GM19035 (cell line): ENCODE results near the gene DNAJB6.
A peak's percentile ranks its signal among the peaks of the same experiment; 100 is the strongest.

ENCODE experiments used
- ATAC-seq: cut with Tn5 transposase; IDR thresholded peaks from one replicate; pipeline ENCODE4 v1.9.1; 2021; ENCODE audit not compliant: unreplicated experiment

The DNAJB6 gene

GRCh38 chr7:157362729-157363128 lies 25.9 kb downstream of the DNAJB6 start:
- ATAC-seq: no peak

- ATAC-seq: no peak
These were observed 29.9 kb downstream of the DNAJB6 start for GRCh38 chr7:157366722-157367121.

DNA sequence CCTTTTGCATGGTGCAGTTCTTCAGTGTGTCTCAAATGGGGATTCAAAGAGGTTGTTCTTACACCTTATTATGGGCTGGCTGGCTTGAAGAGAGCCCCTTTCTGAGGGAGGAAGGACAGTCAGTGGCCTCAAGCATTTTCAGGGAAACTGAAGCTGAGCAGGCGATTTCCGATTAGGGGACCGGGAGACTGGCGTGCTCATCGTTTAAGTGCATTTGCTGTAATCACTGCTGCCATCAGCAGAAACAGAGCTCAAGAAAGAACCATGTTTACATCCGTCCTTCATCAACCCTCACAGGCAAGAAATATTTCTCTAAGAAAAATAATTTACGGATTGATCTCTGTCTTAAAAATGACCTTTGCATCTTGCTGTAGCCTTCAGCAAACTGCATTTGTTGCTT lies 32.2 kb downstream of the DNAJB6 start:
- no peak for ATAC-seq

GRCh38 chr7:157370742-157371141 lies 33.9 kb downstream of the DNAJB6 start:
- no peak for ATAC-seq

DNA sequence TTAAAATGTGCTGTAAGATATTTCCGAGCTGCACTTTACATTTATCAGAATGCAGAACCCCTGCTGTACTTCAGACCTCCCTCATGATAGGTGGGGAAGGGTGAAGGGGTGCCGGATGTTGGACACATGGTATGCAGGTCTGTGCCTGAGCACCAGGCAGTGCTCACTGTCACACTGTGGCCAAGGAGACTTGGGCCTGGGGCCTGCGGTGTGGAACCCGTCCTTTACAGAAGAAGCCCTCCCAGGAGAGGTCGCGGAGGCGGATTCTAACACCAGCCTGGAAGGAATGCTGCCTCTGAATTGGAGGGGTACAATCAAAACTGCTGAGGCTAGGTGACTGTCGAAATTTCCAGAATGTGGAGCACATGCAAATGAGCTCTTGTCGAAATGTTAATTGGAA lies 34.5 kb downstream of the DNAJB6 start:
- no peak for ATAC-seq

- ATAC-seq: no peak
These were observed 35.8 kb downstream of the DNAJB6 start for GRCh38 chr7:157372300-157373232.

DNA sequence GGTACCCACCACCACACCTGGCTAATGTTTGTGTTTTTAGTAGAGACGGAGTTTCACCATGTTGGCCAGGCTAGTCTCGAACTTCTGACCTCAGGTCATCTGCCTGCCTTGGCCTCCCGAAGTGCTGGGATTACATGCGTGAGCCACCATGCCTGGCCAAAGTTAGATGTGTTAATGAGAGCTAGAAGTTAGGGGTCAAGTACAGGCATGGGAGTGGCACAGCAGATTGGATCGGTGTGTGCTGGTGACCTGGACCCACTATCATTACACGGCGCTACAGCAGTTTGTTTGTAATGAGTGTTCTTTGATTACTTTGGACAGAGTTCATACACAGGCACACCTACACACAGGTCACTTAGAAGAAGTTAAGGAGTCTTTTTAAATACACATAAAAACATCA lies 36.7 kb downstream of the DNAJB6 start:
- no peak for ATAC-seq

DNA sequence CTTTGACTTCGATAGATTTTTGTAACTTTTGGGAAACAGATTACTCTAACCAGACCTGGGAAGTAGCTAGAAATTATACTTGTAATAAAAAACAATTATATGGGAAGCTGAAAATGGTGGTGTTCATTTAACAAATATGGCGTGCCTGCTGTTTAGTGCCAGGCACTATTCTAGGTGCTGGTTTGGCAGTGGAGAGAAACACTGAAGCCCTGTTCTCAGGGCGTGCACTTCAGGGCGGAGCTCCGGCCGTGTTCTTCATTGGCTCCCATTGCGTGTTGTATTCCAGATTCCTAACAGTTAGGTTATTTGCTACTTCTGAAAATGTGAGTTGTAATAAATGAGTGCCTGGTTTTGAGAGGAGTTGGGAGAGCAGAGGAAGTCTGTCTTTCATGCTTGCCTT lies 38.6 kb downstream of the DNAJB6 start:
- no peak for ATAC-seq

DNA sequence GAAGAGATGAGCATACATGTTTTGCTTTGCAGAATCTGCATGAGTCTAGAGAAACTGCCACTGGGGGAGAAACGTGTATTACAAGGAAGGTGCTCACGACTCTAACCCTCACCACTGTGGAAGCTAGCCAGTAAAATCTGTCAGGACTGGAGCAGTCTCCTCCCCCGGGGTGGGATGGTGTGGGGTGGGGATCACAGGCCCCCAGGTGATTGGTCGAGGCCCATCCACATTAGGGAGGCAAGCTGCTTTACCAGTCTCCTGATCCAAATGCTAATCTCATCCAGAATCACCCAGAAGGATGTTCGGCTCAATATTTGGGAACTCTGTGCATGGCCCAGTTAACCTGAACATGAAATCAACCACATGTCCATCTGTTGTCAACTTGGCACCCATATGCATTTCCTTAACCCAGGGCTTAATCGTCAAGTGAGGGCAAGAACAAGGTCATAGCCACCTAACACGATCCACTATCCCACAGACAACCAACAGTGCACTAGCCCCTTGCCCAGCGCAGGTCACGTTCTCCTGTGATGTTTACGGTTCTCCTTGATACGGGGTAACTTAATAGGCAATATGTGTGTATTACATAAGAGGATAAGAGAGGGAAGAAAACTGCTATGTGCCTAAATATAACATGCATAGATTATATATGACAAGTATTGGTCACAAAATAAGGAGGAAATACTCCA lies 40.8 kb downstream of the DNAJB6 start:
- ATAC-seq: no peak

DNA sequence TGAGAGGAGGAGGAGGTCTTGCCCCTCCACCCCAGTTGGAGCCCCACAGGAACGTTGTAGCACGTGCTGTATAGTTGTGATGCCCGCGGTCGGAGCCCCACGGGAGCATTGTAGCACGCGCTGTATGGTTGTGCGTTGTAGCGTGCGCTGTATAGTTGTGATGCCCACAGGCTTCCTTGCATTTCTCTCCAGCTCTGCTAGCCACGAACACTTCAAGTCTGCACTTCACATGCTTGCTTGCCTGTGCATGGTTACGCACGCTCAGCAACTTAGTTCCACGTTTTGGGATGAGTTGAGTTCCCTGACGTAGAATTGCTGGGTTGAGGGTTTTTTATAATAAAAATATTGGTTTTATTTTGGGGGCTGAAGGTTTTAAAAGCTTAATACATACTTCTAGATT lies 41.6 kb downstream of the DNAJB6 start:
- no peak for ATAC-seq

- ATAC-seq: no peak
These were observed 42.7 kb downstream of the DNAJB6 start for GRCh38 chr7:157379493-157379892.

DNA sequence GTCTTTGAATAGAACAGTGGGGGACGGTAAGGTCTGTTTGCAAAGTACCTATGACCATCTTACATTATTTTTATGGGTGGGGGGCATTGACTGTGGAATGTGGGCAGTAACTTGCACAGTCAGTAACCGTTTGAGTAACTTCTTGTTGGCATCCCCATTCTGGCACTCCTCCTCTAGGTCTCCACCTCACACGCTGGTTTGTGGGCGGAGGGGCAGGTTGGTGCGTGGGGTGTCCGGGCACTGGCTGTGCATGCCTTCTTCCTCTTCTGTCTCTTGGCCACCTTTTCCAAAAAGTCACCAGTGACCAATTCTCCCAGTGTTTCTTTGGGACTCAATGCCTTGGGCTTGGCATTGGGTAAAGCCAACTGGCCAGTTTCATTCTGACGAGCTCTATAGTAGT lies 43.6 kb downstream of the DNAJB6 start:
- no peak for ATAC-seq

DNA sequence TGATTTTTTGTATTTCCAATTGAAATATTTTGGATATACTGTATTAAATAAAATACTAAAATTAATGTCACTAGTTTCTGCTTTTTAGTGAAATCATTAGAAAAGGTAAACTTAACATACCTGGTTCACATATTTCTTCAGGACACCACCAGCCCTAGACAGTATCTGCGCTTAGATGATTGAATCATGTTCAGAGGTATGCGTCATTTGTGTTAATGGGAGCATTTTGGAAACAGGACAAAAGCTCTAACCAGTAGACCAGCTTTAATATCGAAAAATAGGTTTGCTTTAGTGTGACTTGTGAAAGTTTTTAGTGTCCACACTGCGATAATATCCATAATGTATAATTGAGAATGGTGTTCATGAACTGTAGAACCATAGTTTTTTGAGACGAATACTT lies 47.1 kb downstream of the DNAJB6 start:
- ATAC-seq: no peak

GRCh38 chr7:157384301-157384700 lies 47.5 kb downstream of the DNAJB6 start:
- ATAC-seq: no peak

DNA sequence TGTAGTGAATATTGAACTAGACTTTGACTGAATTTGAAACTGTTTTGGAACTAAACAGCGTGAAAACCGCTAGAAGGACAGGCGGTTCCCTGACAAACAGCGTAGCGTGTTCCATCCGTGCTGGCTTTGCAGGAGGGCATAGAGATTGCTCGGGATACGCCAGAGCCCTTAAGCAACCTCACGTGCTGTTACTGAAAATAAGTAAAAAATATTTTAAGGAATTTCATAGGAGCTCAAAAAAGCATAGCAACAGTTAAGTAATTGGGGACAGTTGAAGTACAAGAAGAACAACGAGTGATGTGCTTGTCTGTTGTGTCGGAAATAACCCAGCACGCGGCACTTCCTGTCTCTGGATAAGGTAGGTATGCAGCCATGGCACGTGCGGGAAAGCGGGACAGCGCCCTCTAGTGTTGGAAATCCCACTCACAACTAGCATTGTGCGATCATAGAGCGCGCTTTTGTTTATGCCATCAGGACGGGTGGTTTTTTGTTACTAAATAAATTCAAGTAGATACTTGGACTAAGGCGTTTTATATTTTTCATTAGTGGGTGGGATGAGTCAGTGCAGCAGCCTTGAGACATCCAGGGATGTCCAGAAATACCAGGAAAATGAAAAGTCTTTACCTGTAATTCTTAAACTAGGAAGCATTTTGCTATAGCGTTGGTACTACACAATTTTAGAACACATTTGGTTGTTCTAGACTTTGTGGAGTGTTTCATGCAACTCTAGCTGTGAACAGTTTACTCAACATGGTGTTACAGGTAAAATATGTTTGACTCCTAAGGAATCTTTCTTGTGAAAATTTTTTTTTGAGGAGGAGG lies 50.4 kb downstream of the DNAJB6 start:
- peak; percentile 89 for ATAC-seq

DNA sequence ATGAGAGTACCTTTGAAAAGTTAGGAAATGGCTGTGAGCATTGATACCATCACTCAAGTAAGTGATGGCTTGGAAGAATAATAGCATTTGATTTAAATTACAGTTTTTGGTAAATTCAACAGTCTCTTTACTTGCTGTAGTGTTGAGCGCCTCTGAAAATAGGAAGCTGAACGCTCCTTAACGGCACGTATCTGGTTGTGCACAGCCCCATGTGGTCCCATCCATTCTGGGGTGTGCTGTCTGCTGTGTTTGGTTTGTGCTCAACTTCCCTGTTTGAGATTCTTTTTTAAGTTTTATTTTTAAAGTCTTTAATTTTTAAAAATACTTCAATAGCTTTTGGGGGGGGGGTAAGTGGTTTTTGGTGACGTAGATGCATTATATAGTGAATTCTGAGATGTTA lies 51.5 kb downstream of the DNAJB6 start:
- ATAC-seq: no peak

- no peak for ATAC-seq
These were observed 53.3 kb downstream of the DNAJB6 start for GRCh38 chr7:157389951-157390730.

DNA sequence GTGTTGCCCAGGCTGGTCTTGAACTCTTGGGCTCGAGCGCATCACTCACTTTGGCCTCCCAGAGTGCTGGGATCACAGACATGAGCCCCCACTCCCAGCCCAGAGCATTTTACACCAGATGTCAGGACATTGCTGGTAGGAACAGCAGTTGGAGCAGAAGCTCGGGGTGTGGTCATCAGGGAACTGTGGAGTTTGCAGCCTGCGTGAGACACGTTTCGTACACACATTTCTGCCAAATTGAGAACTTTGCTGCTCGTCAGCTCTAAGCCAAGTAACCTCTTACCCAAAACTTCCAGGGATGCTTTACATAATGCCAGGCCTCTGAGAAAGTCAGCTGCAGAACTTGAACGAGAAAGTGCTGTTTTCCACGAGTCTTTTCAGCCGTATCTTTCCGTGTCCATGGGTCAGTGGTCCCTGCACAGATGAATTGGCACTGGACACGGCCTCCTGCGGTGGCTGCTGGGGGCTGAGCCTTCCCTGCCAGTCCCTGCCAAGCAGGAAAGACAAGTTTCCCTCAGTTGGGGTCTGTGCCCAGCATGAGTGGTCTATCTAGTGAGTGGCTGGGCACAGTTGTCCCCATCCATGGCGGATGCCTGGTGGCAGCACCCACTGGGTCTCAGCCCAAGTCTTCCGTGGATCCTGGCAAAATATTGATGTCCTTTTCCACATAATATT lies 54.4 kb downstream of the DNAJB6 start:
- ATAC-seq: no peak

DNA sequence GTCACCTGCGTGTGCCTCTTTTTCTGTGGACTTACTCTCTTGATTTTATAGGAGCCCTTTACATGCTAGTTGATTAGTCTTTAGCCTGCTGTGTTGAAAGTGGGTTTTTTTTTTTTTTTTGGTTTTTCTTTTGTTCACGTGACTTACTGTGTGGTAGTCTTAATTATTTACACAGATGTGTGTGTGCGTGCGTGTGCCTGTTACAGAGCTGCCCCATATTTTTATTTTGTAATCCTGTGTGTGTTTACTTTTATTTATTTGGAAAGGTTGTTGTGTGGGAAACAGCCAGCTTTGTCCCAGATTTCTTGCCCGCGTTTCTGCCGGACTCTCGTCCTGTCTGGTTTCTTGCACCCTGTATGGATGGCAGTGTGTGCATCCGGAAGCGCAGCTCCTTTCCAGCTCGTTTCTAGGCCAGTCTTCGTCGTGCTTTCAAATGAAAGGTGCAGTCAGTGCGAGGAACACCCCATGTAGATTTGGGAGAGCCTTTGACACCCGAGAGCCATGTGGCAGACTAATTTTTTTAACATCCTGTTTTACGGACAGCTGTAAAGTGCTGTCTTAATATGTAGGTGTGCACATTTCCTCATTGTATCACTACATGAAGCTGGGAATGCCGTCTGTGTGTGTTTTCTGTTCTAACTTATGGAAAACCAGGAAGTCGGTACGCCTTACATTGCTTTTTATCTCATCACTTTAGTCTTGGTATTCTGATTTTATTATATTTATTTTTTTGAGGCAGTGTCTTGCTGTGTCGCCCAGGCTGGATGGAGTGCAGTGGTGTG lies 55.6 kb downstream of the DNAJB6 start:
- ATAC-seq: no peak
